NB4 (cell line): ENCODE results near the gene CDK15.
A peak's percentile ranks its signal among the peaks of the same experiment; 100 is the strongest.

Source experiments
- DNase-seq: peaks from one replicate; pipeline ENCODE4 v3.0.0; 2010; ENCODE audit warnings: low read depth
- H3K4me3 ChIP-seq: one replicate; pipeline ENCODE4 v1.5.1; 2011; ENCODE audit warnings: mild to moderate bottlenecking, low read depth, low read length, moderate library complexity
- CTCF ChIP-seq: IDR thresholded peaks from one replicate; pipeline ENCODE4 v1.5.1; 2012; ENCODE audit warnings: low read depth, low read length
- MYC ChIP-seq: IDR thresholded peaks from 2 replicates; pipeline ENCODE4 v1.6.1; 2011; ENCODE audit warnings: low read depth, low read length
- POLR2A ChIP-seq: IDR thresholded peaks from 2 replicates; pipeline ENCODE4 v1.6.1; 2011; ENCODE audit warnings: mild to moderate bottlenecking; ENCODE audit not compliant: insufficient read length; ENCODE audit errors: extremely low read depth
- TF ChIP-seq, protein P1 (sequence below): IDR thresholded peaks from 2 replicates; pipeline ENCODE4 v1.6.1; 2011; ENCODE audit warnings: low read depth, low read length

CDK15 gene

GRCh38 chr2:201888426-201888800, 82.1 kb downstream of the CDK15 start:
- no peak for DNase-seq
- H3K4me3 ChIP-seq: no peak overlapping the region
- TF ChIP-seq POLR2A (no peak), CTCF (no peak), MYC (no peak)
- TF ChIP-seq, protein P1, sequence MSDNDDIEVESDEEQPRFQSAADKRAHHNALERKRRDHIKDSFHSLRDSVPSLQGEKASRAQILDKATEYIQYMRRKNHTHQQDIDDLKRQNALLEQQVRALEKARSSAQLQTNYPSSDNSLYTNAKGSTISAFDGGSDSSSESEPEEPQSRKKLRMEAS: no peak

GRCh38 chr2:201890453-201890852, 84.1 kb downstream of the CDK15 start:
- no peak overlapping the region for H3K4me3 ChIP-seq
- TF ChIP-seq POLR2A (no peak), CTCF (no peak), MYC (no peak)
- TF ChIP-seq, protein P1: no peak
- no peak for DNase-seq

GRCh38 chr2:201891676-201892075, 85.3 kb downstream of the CDK15 start:
- H3K4me3 ChIP-seq: no peak overlapping the region
- TF ChIP-seq MYC (no peak), CTCF (no peak), POLR2A (no peak)
- TF ChIP-seq, protein P1: no peak
- no peak for DNase-seq

GRCh38 chr2:201892516-201892915, 86.2 kb downstream of the CDK15 start:
- TF ChIP-seq POLR2A (no peak), CTCF (no peak), MYC (no peak)
- TF ChIP-seq, protein P1: no peak
- no peak for DNase-seq

DNA sequence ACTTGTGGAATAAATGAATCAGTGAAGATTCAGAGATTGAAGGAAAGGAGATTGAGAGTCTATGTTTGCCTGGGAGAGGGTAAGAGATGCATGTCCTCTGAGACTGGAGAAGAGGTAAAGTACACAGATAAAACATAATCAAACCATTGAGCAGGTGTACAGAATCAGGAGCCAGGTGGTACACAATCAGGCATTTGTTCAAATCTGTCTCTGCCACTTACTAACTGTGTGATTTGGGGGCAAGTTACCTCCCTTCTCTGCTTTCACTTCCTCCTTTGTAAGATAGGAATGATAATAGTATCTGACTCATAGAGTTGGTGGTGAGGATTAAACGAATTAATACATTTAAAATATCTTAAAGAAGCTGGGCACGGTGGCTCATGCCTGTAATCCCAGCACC, 94.0 kb downstream of the CDK15 start:
- peak; percentile 55 for DNase-seq

More at GRCh38 chr2:201892516-201892915, 86.2 kb downstream of the CDK15 start:
- H3K4me3 ChIP-seq: no peak overlapping the region

More for the DNA sequence above, 94.0 kb downstream of the CDK15 start:
- H3K4me3 ChIP-seq: no peak overlapping the region
- TF ChIP-seq CTCF (no peak), MYC (no peak), POLR2A (no peak)
- TF ChIP-seq, protein P1: no peak
